NCI-H1930 (cell line): Measurements from ENCODE around the gene LCN2.
"Not testable (repeated sequence)": the region's sequence is repeated elsewhere in the genome, so short reads cannot be mapped to it uniquely, and the experiment has no call there.

Experiments
- DNase-seq, 2 experiments: peaks; one replicate each; lab custom pipeline; 2025; lab: John Stamatoyannopoulos, UW

LCN2 gene

GRCh38 chr9:128149001-128149701, at the start of gene LCN2:
LCN2 (plus strand) TSS chr9:128149453; CDS start chr9:128149526, 73 bp downstream.
- no peak for DNase-seq

- no peak for DNase-seq
Observed at GRCh38 chr9:128099932-128100491, 49.2 kb upstream of the LCN2 start.

GRCh38 chr9:128100581-128100980, 48.7 kb upstream of the LCN2 start:
- no peak for DNase-seq

- no peak for DNase-seq
Observed at GRCh38 chr9:128101231-128101661, 48.0 kb upstream of the LCN2 start.

GRCh38 chr9:128101690-128102089, 47.6 kb upstream of the LCN2 start:
- DNase-seq, result no peak

GRCh38 chr9:128102196-128102595, 47.1 kb upstream of the LCN2 start:
- DNase-seq, result no peak

GRCh38 chr9:128102861-128103588, 46.2 kb upstream of the LCN2 start:
- no peak for DNase-seq

- no peak for DNase-seq
Observed at GRCh38 chr9:128103589-128103962, 45.7 kb upstream of the LCN2 start.

- no peak for DNase-seq
Observed at GRCh38 chr9:128104171-128104618, 45.1 kb upstream of the LCN2 start.

- DNase-seq, result no peak
Observed at GRCh38 chr9:128105538-128106175, 43.6 kb upstream of the LCN2 start.

- no peak for DNase-seq
Observed at GRCh38 chr9:128106181-128106939, 42.9 kb upstream of the LCN2 start.

- no peak for DNase-seq
Observed at GRCh38 chr9:128106940-128107467, 42.2 kb upstream of the LCN2 start.

GRCh38 chr9:128107468-128108268, 41.6 kb upstream of the LCN2 start:
- DNase-seq, result no peak

- no peak for DNase-seq
Observed at GRCh38 chr9:128108269-128109049, 40.8 kb upstream of the LCN2 start.

GRCh38 chr9:128109050-128109709, 40.1 kb upstream of the LCN2 start:
- DNase-seq, result no peak

GRCh38 chr9:128111726-128112125, 37.5 kb upstream of the LCN2 start:
- not testable (repeated sequence) for DNase-seq

- no peak for DNase-seq
Observed at GRCh38 chr9:128113526-128114325, 35.5 kb upstream of the LCN2 start.

GRCh38 chr9:128114326-128115186, 34.7 kb upstream of the LCN2 start:
- DNase-seq, result no peak
